Heart left ventricle (tissue), 16 donors: ENCODE data around the gene RHOT2. TPM values are rescaled to one million over a fixed set of nuclear protein-coding genes. Genes with fewer than 3 reads are reported as not detected.

Experiments
- ATAC-seq, 4 donors: fragments of 200-7000 bp; cut with Tn5 transposase; one replicate each; pipeline ENCODE4 v1.9.1; 2020 to 2022; ENCODE audit warnings: moderate library complexity in 4 of 4, mild to moderate bottlenecking in 3 of 4, moderate number of reproducible peaks in 1 of 4
- DNase-seq, 5 donors: peaks; one replicate each; pipeline ENCODE4 v3.0.0-alpha.2; 2020
- H3K27ac ChIP-seq, 12 donors: fragments of 200-600 bp; sonication (generic) in 4 of 12; one replicate each; pipeline versions ENCODE4 v1.5.0 to v1.8.0; 2016 to 2022; ENCODE audit warnings: mild to moderate bottlenecking in 2 of 12
- H3K27me3 ChIP-seq, 9 donors: fragments of 200-600 bp; sonication (generic) in 2 of 9; one replicate each; pipeline versions ENCODE4 v1.5.1 to v1.8.0; 2016 to 2022; ENCODE audit warnings: mild to moderate bottlenecking in 3 of 9
- H3K36me3 ChIP-seq, 9 donors: fragments of 200-600 bp; sonication (generic) in 2 of 9; one replicate each; pipeline versions ENCODE4 v1.5.0 to v1.8.0; 2018 to 2022; ENCODE audit warnings: mild to moderate bottlenecking in 2 of 9
- H3K4me1 ChIP-seq, 12 donors: fragments of 200-600 bp; sonication (generic) in 4 of 12; one replicate each; pipeline versions ENCODE4 v1.5.0 to v1.8.0; 2016 to 2022; ENCODE audit warnings: mild to moderate bottlenecking in 3 of 12
- H3K4me3 ChIP-seq, 12 donors: fragments of 200-600 bp; sonication (generic) in 4 of 12; one replicate each; pipeline versions ENCODE4 v1.5.0 to v1.8.0; 2017 to 2022; ENCODE audit warnings: mild to moderate bottlenecking in 9 of 12, moderate library complexity in 4 of 12
- H3K9me3 ChIP-seq, 12 donors: fragments of 200-600 bp; sonication (generic) in 4 of 12; one replicate each; pipeline versions ENCODE4 v1.5.0 to v1.8.0; 2016 to 2022; ENCODE audit warnings: mild to moderate bottlenecking in 1 of 12
- POLR2A ChIP-seq, 2 donors: fragments of 450-650 bp; IDR thresholded peaks; one replicate each; pipeline ENCODE4 v1.6.1; 2017; ENCODE audit warnings: antibody characterized with exemption in 2 of 2, mild to moderate bottlenecking in 2 of 2, moderate library complexity in 2 of 2
- WGBS, 4 donors: extraction: QIAGEN DNeasy Blood & Tissue Kit in 2 of 4; methylation state at CpG; one replicate each; pipeline versions ENCODE4 v1.1.5 to v1.1.7; 2013 to 2018; 5-methylcytosine and 5-hydroxymethylcytosine counted together
- intact Hi-C, 10 donors: fragments of 100-400 bp; cut with DNase I; formaldehyde crosslinking; loops; one replicate each; pipeline versions ENCODE4 v1.11.1 to v1.14.2; 2022
- polyA plus RNA-seq, 2 donors: library from polyadenylated mRNA; stranded (reverse); fragments of 200-250 nt; gene quantifications; one replicate each; pipeline ENCODE4 v1.2.3, GENCODE V29; 2013
- total RNA-seq, 9 donors: library from RNA; depleted of rRNA in 2 of 9; stranded (reverse); fragments of >200 nt in 2 of 9; fragmentation: NEBNext Ultra II Directional in 3 of 9; extraction: Animal tissue kit (Norgen Biotek cat#: 25700) in 3 of 9; gene quantifications; one replicate each; pipeline versions ENCODE4 v1.1.0 to v1.2.4, GENCODE V29; 2016 to 2023
- TF ChIP-seq, protein P1 (sequence below), 12 donors: fragments of 200-600 bp; sonication (generic) in 4 of 12; IDR thresholded peaks; one replicate each; pipeline versions ENCODE4 v1.5.0 to v1.8.0; 2018 to 2022; ENCODE audit warnings: antibody characterized with exemption in 12 of 12, mild to moderate bottlenecking in 5 of 12
- donor health status: ischemic (EF 13 %, LVEDD 7.1; RV severe dilation, severe dysfunction).
- donor health status: healthy with polysubstance abuse.
- donor health status: DM: no; HTN: yes; CAD: no.
- donor health status: DM: no; HTN: no; CAD: no.
- donor health status: ischemic (EF 25% LVEDD 6.9; RV normal size, moderate dysfunction).
- donor health status: ischemic (EF 25% LVEDD 5.7; RV mildly dilated, moderate dysfunction).
- donor health status: healthy.
- donor health status: DM: yes; HTN: yes; CAD: no.
- donor health status: ischemic (EF 35%, LVEDD 5.7; RV mildly dilated, moderate dysfunction).
- donor health status: nonischemic (EF 11% LVEDD 7.7; RV severe dilation, severe dysfunction).
- donor health status: DM: yes; HTN: yes; CAD: no.
- donor health status: PGD.
- donor health status: ischemic (EF 29% LVEDD 5.4; RV normal size, mild dysfunction).
- donor health status: nonischemic (EF 23%, LVEDD 6.1; RV moderate dilation, normal function).

Gene RHOT2
- total and polyA plus RNA-seq, 11 donors: 33.7 to 143 (median 83.5) TPM

DNA sequence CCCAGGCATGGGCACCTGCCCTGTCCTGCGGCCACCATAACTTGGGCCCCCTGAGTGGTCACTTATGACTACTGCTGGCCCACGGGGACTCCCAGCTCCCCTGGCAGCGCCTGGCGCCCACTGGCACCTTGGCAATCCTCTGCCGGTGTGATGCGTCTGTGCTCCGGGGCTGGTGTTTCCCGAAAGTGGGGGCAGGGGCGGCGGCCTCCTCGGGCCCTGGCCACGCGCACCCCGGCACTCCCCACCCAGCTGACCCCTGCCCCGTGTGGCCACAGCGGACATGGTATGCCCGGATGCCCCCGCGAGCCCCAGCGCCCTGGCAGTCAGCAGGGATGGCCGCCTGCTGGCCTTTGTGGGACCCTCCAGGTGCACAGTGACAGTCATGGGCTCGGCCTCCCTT, 10.4 kb upstream of the RHOT2 start:
- ATAC-seq (no peak), DNase-seq (no peak)
- no peak for TF ChIP-seq POLR2A (IDR thresholded peaks at IDR 0.05)
- TF ChIP-seq, protein P1, sequence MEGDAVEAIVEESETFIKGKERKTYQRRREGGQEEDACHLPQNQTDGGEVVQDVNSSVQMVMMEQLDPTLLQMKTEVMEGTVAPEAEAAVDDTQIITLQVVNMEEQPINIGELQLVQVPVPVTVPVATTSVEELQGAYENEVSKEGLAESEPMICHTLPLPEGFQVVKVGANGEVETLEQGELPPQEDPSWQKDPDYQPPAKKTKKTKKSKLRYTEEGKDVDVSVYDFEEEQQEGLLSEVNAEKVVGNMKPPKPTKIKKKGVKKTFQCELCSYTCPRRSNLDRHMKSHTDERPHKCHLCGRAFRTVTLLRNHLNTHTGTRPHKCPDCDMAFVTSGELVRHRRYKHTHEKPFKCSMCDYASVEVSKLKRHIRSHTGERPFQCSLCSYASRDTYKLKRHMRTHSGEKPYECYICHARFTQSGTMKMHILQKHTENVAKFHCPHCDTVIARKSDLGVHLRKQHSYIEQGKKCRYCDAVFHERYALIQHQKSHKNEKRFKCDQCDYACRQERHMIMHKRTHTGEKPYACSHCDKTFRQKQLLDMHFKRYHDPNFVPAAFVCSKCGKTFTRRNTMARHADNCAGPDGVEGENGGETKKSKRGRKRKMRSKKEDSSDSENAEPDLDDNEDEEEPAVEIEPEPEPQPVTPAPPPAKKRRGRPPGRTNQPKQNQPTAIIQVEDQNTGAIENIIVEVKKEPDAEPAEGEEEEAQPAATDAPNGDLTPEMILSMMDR (IDR thresholded peaks at IDR 0.05): no peak
- peaks cover 0 to 16% (median 11%) of the 10 kb centered on the region in 12 donors for H3K4me1 ChIP-seq
- H3K4me3 ChIP-seq: no peak overlapping the region
- H3K36me3 ChIP-seq: peaks cover 0 to 33% (median 0%) of the 10 kb centered on the region in 9 donors
- H3K9me3 ChIP-seq: no peaks in the 10 kb centered on the region
- WGBS, 4 donors: 94 to 100% (median 96%) methylated on average over 7 to 22 of the region's 22 CpGs
- intact Hi-C loops: loop anchor here in 1 of 10 donors (10.0 kb wide), 1 partner anchor 73 kb away; no protein-coding TSS in a partner anchor
- no peak overlapping the region for H3K27ac ChIP-seq
- H3K27me3 ChIP-seq: no peaks in the 10 kb centered on the region

- TF ChIP-seq, protein P1 (IDR thresholded peaks at IDR 0.05): no peak
- TF ChIP-seq POLR2A (IDR thresholded peaks at IDR 0.05): no peak
- intact Hi-C loops: loop anchor here in 1 of 10 donors (10.0 kb wide), 1 partner anchor 74 kb away; no protein-coding TSS in a partner anchor
- Histone ChIP-seq H3K9me3 (no peaks in the 10 kb centered on the region), H3K4me3 (no peak overlapping the region), H3K27ac (no peak overlapping the region), H3K27me3 (no peaks in the 10 kb centered on the region), H3K4me1 (peaks cover 0 to 16% (median 11%) of the 10 kb centered on the region in 12 donors), H3K36me3 (peaks cover 0 to 26% (median 0%) of the 10 kb centered on the region in 9 donors)
- DNase-seq (no peak), ATAC-seq (no peak)
- WGBS, 4 donors: 91 to 94% (median 92%) methylated on average over 26 to 35 of the region's 35 CpGs
Measured at GRCh38 chr16:658679-659571, 9.0 kb upstream of the RHOT2 start.

- 84 to 95% (median 91%) methylated on average over 2 to 20 of the region's 20 CpGs for WGBS, 4 donors
- ATAC-seq (no peak), DNase-seq (no peak)
- TF ChIP-seq, protein P1 (IDR thresholded peaks at IDR 0.05): no peak
- TF ChIP-seq POLR2A (IDR thresholded peaks at IDR 0.05): no peak
- Histone ChIP-seq H3K27ac (peak overlapping the region in 1 of 12 donors; percentile 80), H3K4me1 (peaks cover 0 to 16% (median 11%) of the 10 kb centered on the region in 12 donors), H3K9me3 (no peaks in the 10 kb centered on the region), H3K27me3 (no peaks in the 10 kb centered on the region), H3K36me3 (peaks cover 0 to 26% (median 0%) of the 10 kb centered on the region in 9 donors), H3K4me3 (no peak overlapping the region)
- intact Hi-C loops: loop anchor here in 6 of 10 donors (2.0 to 10.0 kb wide), 7 partner anchors 75 to 265 kb away; partner anchors contain the start of genes NME4 (in 2 of the 6) and RAB11FIP3 (in 1 of the 6)
Measured at GRCh38 chr16:659618-660017, 8.3 kb upstream of the RHOT2 start.

GRCh38 chr16:660132-660458, 7.8 kb upstream of the RHOT2 start:
- TF ChIP-seq, protein P1 (IDR thresholded peaks at IDR 0.05): no peak
- TF ChIP-seq POLR2A (IDR thresholded peaks at IDR 0.05): no peak
- no peak for DNase-seq
- Histone ChIP-seq H3K4me3 (peak overlapping the region in 6 of 12 donors; percentile 28 to 42 (median 34)), H3K4me1 (peaks cover 0 to 16% (median 11%) of the 10 kb centered on the region in 12 donors), H3K27ac (peak overlapping the region in 10 of 12 donors; percentile 4 to 80 (median 54)), H3K36me3 (peaks cover 0 to 26% (median 0%) of the 10 kb centered on the region in 9 donors), H3K27me3 (no peaks in the 10 kb centered on the region), H3K9me3 (no peaks in the 10 kb centered on the region)
- intact Hi-C loops: loop anchor here in 5 of 10 donors (2.0 to 10.0 kb wide), 6 partner anchors 78 to 265 kb away; partner anchors contain the start of genes NME4 (in 2 of the 5) and RAB11FIP3 (in 1 of the 5)
- 61 to 68% (median 65%) methylated on average over 6 of the region's 6 CpGs for WGBS, 4 donors
- peak in 2 of 4 donors; percentile 1 to 6 for ATAC-seq
